HG03469 (cell line): ENCODE data around the gene TGM2.

Source experiments
- ATAC-seq: cut with Tn5 transposase; IDR thresholded peaks from one replicate; pipeline ENCODE4 v1.9.1; 2021; ENCODE audit warnings: mild to moderate bottlenecking, moderate library complexity, moderate number of reproducible peaks; ENCODE audit not compliant: unreplicated experiment

Gene TGM2

GRCh38 chr20:38178065-38178491 lies 13.0 kb upstream of the TGM2 start:
- ATAC-seq, result no peak

- no peak for ATAC-seq
These were observed 12.1 kb upstream of the TGM2 start for GRCh38 chr20:38177201-38177600.

- ATAC-seq, result no peak
These were observed 10.5 kb upstream of the TGM2 start for GRCh38 chr20:38175304-38176180.

- ATAC-seq, result no peak
These were observed 8.4 kb upstream of the TGM2 start for GRCh38 chr20:38173237-38174156.

- no peak for ATAC-seq
These were observed 7.3 kb upstream of the TGM2 start for GRCh38 chr20:38172408-38172807.

GRCh38 chr20:38171675-38172043 lies 6.6 kb upstream of the TGM2 start:
- no peak for ATAC-seq

GRCh38 chr20:38170826-38171674 lies 6.0 kb upstream of the TGM2 start:
- no peak for ATAC-seq

GRCh38 chr20:38170219-38170825 lies 5.3 kb upstream of the TGM2 start:
- no peak for ATAC-seq

- ATAC-seq, result no peak
These were observed 4.6 kb upstream of the TGM2 start for GRCh38 chr20:38169636-38170193.

GRCh38 chr20:38168791-38169589 lies 3.9 kb upstream of the TGM2 start:
- no peak for ATAC-seq

GRCh38 chr20:38167851-38168760 lies 3.0 kb upstream of the TGM2 start:
- ATAC-seq, result no peak

- ATAC-seq, result no peak
These were observed 2.3 kb upstream of the TGM2 start for GRCh38 chr20:38167328-38167850.

- ATAC-seq, result no peak
These were observed 1.7 kb upstream of the TGM2 start for GRCh38 chr20:38166703-38167233.

GRCh38 chr20:38165966-38166702 lies 1.1 kb upstream of the TGM2 start:
- no peak for ATAC-seq

GRCh38 chr20:38164624-38165088 lies 414 bp downstream of the TGM2 start:
- ATAC-seq, result no peak

GRCh38 chr20:38164069-38164468 lies 1.0 kb downstream of the TGM2 start:
- no peak for ATAC-seq
